Sigmoid colon (tissue), 4 donors: ENCODE results near the gene USB1.

ENCODE experiments used
- EP300 ChIP-seq, 4 donors: sonication (generic); formaldehyde crosslinking; IDR thresholded peaks; one replicate each; pipeline ENCODE4 v1.6.1; 2017; ENCODE audit warnings: antibody characterized with exemption in 4 of 4
- POLR2A ChIP-seq, 2 donors: fragments of 450-650 bp; IDR thresholded peaks; one replicate each; pipeline ENCODE4 v1.6.1; 2016; ENCODE audit warnings: antibody characterized with exemption in 2 of 2, mild to moderate bottlenecking in 2 of 2, moderate library complexity in 2 of 2
- POLR2AphosphoS5 ChIP-seq, 4 donors: sonication (generic); formaldehyde crosslinking; IDR thresholded peaks; one replicate each; pipeline ENCODE4 v1.6.1; 2017; ENCODE audit warnings: antibody characterized with exemption in 4 of 4
- TF ChIP-seq, protein P1 (sequence below), 4 experiments: fragments of 450-650 bp in 3 of 4; fragments of 200-600 bp in 1 of 4; IDR thresholded peaks; one replicate each; pipeline ENCODE4 v1.5.1; 2016 to 2019; ENCODE audit warnings: antibody characterized with exemption in 4 of 4, mild to moderate bottlenecking in 3 of 4, moderate library complexity in 2 of 4

DNA sequence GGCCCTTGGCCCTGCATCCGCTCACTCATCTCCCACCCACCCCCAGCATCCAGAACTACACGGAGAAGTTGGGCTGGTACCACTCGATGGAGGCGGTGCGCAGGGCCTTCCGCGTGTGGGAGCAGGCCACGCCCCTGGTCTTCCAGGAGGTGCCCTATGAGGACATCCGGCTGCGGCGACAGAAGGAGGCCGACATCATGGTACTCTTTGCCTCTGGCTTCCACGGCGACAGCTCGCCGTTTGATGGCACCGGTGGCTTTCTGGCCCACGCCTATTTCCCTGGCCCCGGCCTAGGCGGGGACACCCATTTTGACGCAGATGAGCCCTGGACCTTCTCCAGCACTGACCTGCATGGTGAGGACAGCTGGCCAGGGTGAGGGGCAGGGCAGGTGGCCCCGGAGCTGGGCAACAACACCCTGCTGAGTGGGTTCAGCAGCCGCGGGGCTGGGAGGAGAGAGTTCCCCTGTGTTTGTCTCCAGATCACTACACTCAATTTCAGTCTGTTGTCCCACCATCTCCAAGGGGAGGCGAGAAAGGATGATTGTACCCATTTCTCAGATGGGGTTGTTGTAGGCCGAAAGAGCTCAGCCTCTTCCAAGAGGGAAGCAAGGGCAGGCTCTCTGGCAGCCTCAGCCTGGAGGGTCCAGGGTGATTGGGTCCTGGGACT lies 38.8 kb downstream of the USB1 start:
- TF ChIP-seq POLR2A (IDR thresholded peaks at IDR 0.05) (no peak), EP300 (IDR thresholded peaks at IDR 0.05) (no peak), POLR2AphosphoS5 (IDR thresholded peaks at IDR 0.05) (no peak)
- TF ChIP-seq, protein P1, sequence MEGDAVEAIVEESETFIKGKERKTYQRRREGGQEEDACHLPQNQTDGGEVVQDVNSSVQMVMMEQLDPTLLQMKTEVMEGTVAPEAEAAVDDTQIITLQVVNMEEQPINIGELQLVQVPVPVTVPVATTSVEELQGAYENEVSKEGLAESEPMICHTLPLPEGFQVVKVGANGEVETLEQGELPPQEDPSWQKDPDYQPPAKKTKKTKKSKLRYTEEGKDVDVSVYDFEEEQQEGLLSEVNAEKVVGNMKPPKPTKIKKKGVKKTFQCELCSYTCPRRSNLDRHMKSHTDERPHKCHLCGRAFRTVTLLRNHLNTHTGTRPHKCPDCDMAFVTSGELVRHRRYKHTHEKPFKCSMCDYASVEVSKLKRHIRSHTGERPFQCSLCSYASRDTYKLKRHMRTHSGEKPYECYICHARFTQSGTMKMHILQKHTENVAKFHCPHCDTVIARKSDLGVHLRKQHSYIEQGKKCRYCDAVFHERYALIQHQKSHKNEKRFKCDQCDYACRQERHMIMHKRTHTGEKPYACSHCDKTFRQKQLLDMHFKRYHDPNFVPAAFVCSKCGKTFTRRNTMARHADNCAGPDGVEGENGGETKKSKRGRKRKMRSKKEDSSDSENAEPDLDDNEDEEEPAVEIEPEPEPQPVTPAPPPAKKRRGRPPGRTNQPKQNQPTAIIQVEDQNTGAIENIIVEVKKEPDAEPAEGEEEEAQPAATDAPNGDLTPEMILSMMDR (IDR thresholded peaks at IDR 0.05) = no peak
